OCI-LY1 (cell line): ENCODE results near the gene LNPEP.

Experiments
- H2AFZ ChIP-seq: fragments of 200-600 bp; sonication (generic), shearing (Covaris generic); 2 replicates; pipeline ENCODE4 v1.6.0; 2014; ENCODE audit warnings: antibody characterized with exemption, mild to moderate bottlenecking, low read length
- H3F3A ChIP-seq: fragments of 200-600 bp; sonication (generic), shearing (Covaris generic); 2 replicates; pipeline ENCODE4 v1.6.0; 2014; ENCODE audit warnings: mild to moderate bottlenecking, antibody characterized with exemption, low read length, moderate library complexity; ENCODE audit not compliant: insufficient read depth
- H3K27ac ChIP-seq: fragments of 200-600 bp; sonication (generic); 2 replicates; pipeline ENCODE4 v1.5.1; 2014; ENCODE audit warnings: low read length, mixed run types, mild to moderate bottlenecking, low read depth; ENCODE audit not compliant: poor library complexity, severe bottlenecking
- H3K27me3 ChIP-seq: fragments of 200-600 bp; sonication (generic); 2 replicates; pipeline ENCODE4 v1.6.0; 2014; ENCODE audit warnings: antibody characterized with exemption, mild to moderate bottlenecking, low read length, moderate library complexity; ENCODE audit not compliant: insufficient read depth
- H3K36me3 ChIP-seq: fragments of 200-600 bp; sonication (generic); 2 replicates; pipeline ENCODE4 v1.6.1; 2014; ENCODE audit warnings: mild to moderate bottlenecking, antibody characterized with exemption, low read length, moderate library complexity, mixed read lengths; ENCODE audit not compliant: insufficient read depth
- H3K4me1 ChIP-seq: fragments of 200-600 bp; sonication (generic); 2 replicates; pipeline ENCODE4 v1.5.1; 2014; ENCODE audit warnings: mild to moderate bottlenecking, low read length, moderate library complexity; ENCODE audit not compliant: insufficient read depth, severe bottlenecking
- H3K4me2 ChIP-seq: fragments of 200-600 bp; sonication (generic), shearing (Covaris generic); 2 replicates; pipeline ENCODE4 v1.6.1; 2014; ENCODE audit warnings: low read length
- H3K4me3 ChIP-seq: fragments of 200-600 bp; sonication (generic); 2 replicates; pipeline ENCODE4 v1.5.1; 2014; ENCODE audit warnings: low read length, low read depth, mild to moderate bottlenecking, mixed read lengths; ENCODE audit not compliant: poor library complexity, severe bottlenecking
- H3K79me2 ChIP-seq: fragments of 200-600 bp; shearing (Covaris generic); 2 replicates; pipeline ENCODE4 v1.6.1; 2016; ENCODE audit warnings: mixed run types, low read length, mixed read lengths; ENCODE audit not compliant: insufficient read depth
- H3K9ac ChIP-seq: fragments of 200-600 bp; sonication (generic), shearing (Covaris generic); 2 replicates; pipeline ENCODE4 v1.6.1; 2014; ENCODE audit warnings: mild to moderate bottlenecking, low read length, mixed read lengths
- H3K9me2 ChIP-seq: fragments of 200-600 bp; sonication (generic), shearing (Covaris generic); 2 replicates; pipeline ENCODE4 v1.6.1; 2014; ENCODE audit warnings: low read depth, mild to moderate bottlenecking, low read length, mixed read lengths
- H3K9me3 ChIP-seq: fragments of 200-600 bp; shearing (Covaris generic); 2 replicates; pipeline ENCODE4 v1.6.1; 2014; ENCODE audit warnings: low read length, mixed read lengths
- H4K20me1 ChIP-seq: fragments of 200-600 bp; sonication (generic), shearing (Covaris generic); 2 replicates; pipeline ENCODE4 v1.6.0; 2016; ENCODE audit warnings: mild to moderate bottlenecking, low read length; ENCODE audit not compliant: insufficient read depth
- EZH2 ChIP-seq: fragments of 200-600 bp; sonication (generic), shearing (Covaris generic); IDR thresholded peaks from 2 replicates; pipeline ENCODE4 v1.8.0; 2017; ENCODE audit warnings: borderline replicate concordance, mixed run types, mild to moderate bottlenecking, antibody characterized with exemption, low read length, moderate library complexity, mixed read lengths
- TF ChIP-seq, protein P1 (sequence below): fragments of 200-600 bp; sonication (generic), shearing (Covaris generic); IDR thresholded peaks from 2 replicates; pipeline ENCODE4 v1.5.1; 2017; ENCODE audit warnings: mild to moderate bottlenecking, antibody characterized with exemption, low read length, moderate library complexity, mixed read lengths

Gene LNPEP

DNA sequence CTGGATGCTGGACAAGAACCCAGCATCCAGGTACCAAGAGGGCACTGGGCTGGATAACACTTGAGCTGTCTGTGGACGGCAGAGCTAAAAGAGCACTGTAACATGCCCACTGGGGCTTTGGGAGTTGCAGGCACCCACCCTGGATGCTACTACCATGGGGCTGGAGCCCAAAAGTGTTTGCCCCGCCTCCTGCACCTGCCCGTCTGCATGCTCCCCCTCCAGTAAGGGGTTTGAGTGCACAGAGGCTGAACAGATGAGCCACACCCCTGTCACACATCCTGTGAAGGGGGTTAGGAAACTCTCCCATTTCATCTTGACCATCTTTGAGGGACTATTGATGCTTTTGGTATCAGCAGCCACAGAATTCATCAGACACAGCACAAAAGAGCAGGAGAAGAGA, 137.5 kb downstream of the LNPEP start:
- H3K4me2 ChIP-seq, result no peak overlapping the region
- no peak overlapping the region for H3K4me3 ChIP-seq
- no peak for TF ChIP-seq EZH2
- TF ChIP-seq, protein P1, sequence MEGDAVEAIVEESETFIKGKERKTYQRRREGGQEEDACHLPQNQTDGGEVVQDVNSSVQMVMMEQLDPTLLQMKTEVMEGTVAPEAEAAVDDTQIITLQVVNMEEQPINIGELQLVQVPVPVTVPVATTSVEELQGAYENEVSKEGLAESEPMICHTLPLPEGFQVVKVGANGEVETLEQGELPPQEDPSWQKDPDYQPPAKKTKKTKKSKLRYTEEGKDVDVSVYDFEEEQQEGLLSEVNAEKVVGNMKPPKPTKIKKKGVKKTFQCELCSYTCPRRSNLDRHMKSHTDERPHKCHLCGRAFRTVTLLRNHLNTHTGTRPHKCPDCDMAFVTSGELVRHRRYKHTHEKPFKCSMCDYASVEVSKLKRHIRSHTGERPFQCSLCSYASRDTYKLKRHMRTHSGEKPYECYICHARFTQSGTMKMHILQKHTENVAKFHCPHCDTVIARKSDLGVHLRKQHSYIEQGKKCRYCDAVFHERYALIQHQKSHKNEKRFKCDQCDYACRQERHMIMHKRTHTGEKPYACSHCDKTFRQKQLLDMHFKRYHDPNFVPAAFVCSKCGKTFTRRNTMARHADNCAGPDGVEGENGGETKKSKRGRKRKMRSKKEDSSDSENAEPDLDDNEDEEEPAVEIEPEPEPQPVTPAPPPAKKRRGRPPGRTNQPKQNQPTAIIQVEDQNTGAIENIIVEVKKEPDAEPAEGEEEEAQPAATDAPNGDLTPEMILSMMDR, result no peak
- H2AFZ ChIP-seq, result no peak overlapping the region
- H3K9me2 ChIP-seq, result no peaks in the 10 kb centered on the region
- H3K79me2 ChIP-seq, result no peaks in the 10 kb centered on the region
- no peaks in the 10 kb centered on the region for H3K4me1 ChIP-seq
- H3K27me3 ChIP-seq, result no peaks in the 10 kb centered on the region
- no peaks in the 10 kb centered on the region for H3K36me3 ChIP-seq
- H3K27ac ChIP-seq, result no peak overlapping the region
- H3F3A ChIP-seq, result no peaks in the 10 kb centered on the region
- H3K9ac ChIP-seq, result no peak overlapping the region
- H4K20me1 ChIP-seq, result no peaks in the 10 kb centered on the region
- H3K9me3 ChIP-seq, result no peaks in the 10 kb centered on the region

DNA sequence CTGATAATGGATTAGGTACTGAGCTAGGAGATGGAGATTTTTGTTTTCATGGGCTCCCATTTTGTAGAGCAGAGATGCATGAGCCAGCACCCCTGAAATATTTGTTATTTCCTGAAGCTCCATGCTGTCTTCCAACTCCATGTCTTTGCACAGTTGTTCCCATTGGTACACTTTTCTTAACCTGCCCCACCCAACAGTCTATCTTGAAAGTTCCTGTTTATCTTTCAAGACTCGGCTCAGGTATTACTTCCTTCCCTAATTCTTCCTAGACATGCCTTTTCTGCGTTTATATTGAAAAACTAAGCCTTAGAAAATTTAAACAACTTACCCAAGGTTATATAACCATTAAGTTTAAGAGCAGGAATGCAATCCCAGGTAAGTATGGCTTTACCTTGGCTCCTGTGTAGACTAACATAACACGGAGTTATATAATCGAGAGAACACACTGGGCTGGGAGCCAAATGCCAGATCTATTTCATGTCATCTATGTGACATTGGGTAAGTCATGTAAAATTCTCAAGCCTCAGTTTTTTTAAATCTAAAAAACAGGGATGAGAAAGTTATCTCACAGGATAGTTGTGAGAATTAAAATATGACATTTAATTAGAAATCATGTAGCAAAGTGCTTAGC, 139.1 kb downstream of the LNPEP start:
- TF ChIP-seq EZH2, result no peak
- TF ChIP-seq, protein P1, result no peak
- no peak overlapping the region for H3K27ac ChIP-seq
- H3K79me2 ChIP-seq, result no peaks in the 10 kb centered on the region
- no peaks in the 10 kb centered on the region for H3K9me2 ChIP-seq
- no peaks in the 10 kb centered on the region for H3K4me1 ChIP-seq
- H2AFZ ChIP-seq, result no peak overlapping the region
- no peak overlapping the region for H3K4me3 ChIP-seq
- H3K36me3 ChIP-seq, result no peaks in the 10 kb centered on the region
- H3K27me3 ChIP-seq, result no peaks in the 10 kb centered on the region
- no peaks in the 10 kb centered on the region for H4K20me1 ChIP-seq
- H3K9ac ChIP-seq, result no peak overlapping the region
- H3K4me2 ChIP-seq, result no peak overlapping the region
- no peaks in the 10 kb centered on the region for H3F3A ChIP-seq
- no peaks in the 10 kb centered on the region for H3K9me3 ChIP-seq

DNA sequence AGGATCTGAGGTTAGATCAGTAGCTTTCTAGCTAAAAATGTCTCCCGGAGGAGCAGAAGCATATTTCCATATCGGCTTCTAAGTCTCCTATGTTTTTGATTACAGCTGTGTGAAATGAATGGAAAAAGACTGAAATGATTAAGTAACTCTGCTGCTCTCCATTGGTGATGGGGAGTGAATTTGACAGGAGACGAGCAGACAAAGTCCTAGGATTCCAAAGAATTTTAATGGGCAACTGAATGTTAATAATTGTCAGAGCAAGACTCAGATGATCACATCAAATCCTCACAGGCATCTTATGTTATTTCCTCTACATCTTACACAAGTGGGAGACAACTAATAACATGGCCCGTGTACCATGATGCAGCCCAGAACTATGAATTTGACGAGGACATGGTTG, 139.8 kb downstream of the LNPEP start:
- H3K27me3 ChIP-seq, result no peaks in the 10 kb centered on the region
- no peak overlapping the region for H3K4me3 ChIP-seq
- H3K4me1 ChIP-seq, result no peaks in the 10 kb centered on the region
- no peak overlapping the region for H2AFZ ChIP-seq
- no peaks in the 10 kb centered on the region for H3K36me3 ChIP-seq
- H3K4me2 ChIP-seq, result no peak overlapping the region
- H4K20me1 ChIP-seq, result no peaks in the 10 kb centered on the region
- no peak for TF ChIP-seq EZH2
- TF ChIP-seq, protein P1, result no peak
- H3K9ac ChIP-seq, result no peak overlapping the region
- H3K9me2 ChIP-seq, result no peaks in the 10 kb centered on the region
- no peaks in the 10 kb centered on the region for H3K9me3 ChIP-seq
- H3K79me2 ChIP-seq, result no peaks in the 10 kb centered on the region
- no peak overlapping the region for H3K27ac ChIP-seq
- H3F3A ChIP-seq, result no peaks in the 10 kb centered on the region
